Epithelial cell of esophagus (primary cell): ENCODE data around the gene LINGO1.

Source experiments
- DNase-seq: peaks from one replicate; pipeline ENCODE4 v3.0.0; 2010; ENCODE audit warnings: low read depth
- H3K4me3 ChIP-seq: 2 replicates; pipeline ENCODE4 v1.5.1; 2011; ENCODE audit warnings: mild to moderate bottlenecking, low read length, control low read depth
- TF ChIP-seq, protein P1 (sequence below): IDR thresholded peaks from 2 replicates; pipeline ENCODE4 v1.5.1; 2011; ENCODE audit warnings: low read depth, mild to moderate bottlenecking, low read length, control low read depth, inconsistent platforms; ENCODE audit not compliant: insufficient read depth; ENCODE audit errors: missing control alignments

Gene LINGO1

DNA sequence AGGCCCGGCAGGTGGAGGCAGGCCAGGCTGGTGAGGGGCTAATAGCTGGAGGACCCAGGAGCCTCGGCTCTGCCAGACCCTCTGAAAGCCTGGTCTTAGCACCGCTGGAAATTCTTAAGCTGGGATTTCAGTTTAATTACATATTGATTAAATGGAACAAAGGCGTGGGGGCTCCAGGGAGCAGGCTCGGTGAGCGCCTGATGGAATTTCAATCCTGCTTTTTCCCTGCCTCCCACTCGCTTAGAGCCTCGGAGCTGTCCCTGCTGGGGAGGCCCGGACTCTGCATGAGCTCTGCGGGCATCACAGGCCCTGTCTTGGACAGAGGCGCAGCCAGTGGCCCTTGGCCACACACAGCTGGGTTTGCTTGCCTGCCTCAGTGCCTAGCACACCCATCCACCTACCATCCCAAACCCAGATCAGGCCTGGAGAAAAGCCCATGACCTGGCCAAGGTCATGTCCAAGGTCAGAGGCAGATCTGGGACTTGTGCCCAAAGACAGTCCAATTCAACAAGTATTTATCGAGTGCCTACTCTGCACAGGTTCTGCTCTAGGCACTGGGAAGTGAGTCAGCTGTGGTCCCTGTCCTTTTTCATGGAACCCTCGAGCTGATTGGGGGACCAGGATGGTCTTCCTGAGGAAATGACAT is 40.6 kb downstream of the LINGO1 start:
- TF ChIP-seq, protein P1, sequence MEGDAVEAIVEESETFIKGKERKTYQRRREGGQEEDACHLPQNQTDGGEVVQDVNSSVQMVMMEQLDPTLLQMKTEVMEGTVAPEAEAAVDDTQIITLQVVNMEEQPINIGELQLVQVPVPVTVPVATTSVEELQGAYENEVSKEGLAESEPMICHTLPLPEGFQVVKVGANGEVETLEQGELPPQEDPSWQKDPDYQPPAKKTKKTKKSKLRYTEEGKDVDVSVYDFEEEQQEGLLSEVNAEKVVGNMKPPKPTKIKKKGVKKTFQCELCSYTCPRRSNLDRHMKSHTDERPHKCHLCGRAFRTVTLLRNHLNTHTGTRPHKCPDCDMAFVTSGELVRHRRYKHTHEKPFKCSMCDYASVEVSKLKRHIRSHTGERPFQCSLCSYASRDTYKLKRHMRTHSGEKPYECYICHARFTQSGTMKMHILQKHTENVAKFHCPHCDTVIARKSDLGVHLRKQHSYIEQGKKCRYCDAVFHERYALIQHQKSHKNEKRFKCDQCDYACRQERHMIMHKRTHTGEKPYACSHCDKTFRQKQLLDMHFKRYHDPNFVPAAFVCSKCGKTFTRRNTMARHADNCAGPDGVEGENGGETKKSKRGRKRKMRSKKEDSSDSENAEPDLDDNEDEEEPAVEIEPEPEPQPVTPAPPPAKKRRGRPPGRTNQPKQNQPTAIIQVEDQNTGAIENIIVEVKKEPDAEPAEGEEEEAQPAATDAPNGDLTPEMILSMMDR, result no peak
- no peak overlapping the region for H3K4me3 ChIP-seq
- DNase-seq, result no peak

DNA sequence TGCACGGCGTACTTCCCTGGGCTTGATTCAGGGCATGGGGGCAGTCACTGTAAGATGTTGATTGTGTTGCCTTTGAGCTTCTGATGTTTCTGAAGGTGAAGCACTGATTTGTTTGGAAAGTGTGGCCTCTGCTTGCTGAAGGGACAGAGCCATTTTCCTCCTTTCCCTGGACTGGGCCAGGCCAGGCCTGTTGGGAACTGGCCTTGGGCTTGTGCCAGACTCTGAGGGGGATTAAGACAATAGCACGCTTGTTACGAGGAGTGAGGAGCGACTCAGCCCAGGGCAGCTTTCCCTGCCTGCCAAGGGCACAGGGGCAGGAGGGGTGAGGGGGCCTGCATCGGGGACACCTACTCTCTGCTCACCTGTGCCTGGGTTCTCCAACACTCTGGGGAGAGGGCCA is 42.9 kb downstream of the LINGO1 start:
- TF ChIP-seq, protein P1, result no peak
- H3K4me3 ChIP-seq, result no peak overlapping the region
- DNase-seq, result no peak

DNA sequence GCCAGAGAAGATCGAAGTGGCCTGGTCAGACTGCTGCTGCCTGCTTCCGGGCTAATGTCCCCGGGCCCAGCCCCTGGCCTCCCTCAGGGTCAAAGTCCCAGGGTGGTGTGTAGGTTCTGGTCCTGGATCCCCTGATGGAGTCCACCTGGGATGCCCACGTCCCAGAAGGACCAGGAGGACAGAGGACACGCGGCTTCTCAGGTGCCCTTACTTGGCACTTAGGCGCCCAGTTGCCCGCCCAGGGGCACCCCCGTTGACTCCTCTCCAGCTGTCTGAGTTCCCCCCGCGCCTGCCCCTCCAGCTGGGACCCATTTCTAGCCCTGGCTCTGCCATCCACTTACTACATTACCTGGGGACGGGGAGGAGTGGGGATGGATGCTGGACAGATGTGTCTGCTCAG is 44.6 kb downstream of the LINGO1 start:
- no peak for DNase-seq
- H3K4me3 ChIP-seq, result no peak overlapping the region
- TF ChIP-seq, protein P1, result no peak

DNA sequence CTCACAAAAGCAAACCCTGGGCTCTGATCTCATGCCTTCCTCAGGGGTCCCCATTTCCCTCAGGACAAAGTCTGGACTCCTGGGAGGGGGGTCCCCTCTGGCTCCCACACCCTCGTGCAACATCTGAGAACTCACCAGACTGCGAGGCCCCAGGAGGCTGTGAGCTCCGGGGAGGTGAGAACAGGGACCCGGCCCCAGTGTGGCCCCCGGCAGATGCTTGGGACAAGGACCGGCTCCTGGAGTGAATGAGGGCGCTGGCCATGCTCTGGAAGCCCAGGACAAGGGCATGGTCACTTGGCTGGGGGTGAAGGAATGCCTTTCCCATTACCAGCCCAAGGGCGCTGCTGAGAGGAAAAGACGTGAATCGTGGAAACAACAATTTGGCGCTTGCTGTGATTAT is 48.0 kb downstream of the LINGO1 start:
- TF ChIP-seq, protein P1, result no peak
- no peak for DNase-seq
- H3K4me3 ChIP-seq, result no peak overlapping the region

DNA sequence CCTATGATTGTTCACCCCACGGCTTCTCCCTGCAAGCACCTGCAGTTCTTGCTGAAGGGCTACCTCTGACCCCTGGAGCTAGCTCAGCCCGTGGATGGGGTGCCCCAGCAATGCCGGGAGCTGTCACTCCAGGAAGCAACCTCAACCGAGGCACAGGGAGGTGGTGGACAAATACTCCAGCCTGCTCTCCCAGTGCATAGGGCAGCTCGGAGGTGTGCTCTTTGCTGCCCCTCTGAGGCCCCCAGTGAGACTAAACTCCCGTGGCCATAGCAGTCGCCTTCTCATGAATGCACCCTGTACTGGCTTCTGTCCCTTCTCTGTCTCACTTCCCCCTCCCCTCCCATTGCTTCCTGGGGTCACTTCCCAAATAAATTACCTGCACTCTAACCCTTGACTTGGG is 48.5 kb downstream of the LINGO1 start:
- TF ChIP-seq, protein P1, result no peak
- no peak overlapping the region for H3K4me3 ChIP-seq
- no peak for DNase-seq

DNA sequence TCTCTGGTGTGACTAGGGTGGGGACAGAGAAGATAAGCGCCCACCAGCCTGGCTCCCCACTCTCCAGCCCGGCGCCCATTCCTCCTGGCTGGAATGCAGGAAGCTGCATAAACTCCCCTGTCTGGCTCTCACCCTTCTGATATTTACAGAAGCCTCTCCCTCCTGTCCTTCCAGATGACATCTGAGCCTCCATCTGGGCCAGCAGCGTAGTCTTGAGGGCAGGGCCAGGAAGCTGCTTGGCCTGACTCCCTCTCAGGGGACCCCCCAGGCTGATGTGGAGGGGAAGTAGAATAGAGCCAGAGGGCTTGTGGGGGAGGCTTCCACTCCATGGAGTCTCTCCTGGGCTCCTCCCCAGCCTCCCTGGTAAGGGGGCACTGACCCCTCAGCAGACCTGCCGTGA is 49.9 kb downstream of the LINGO1 start:
- H3K4me3 ChIP-seq, result no peak overlapping the region
- DNase-seq, result no peak
- TF ChIP-seq, protein P1, result no peak

DNA sequence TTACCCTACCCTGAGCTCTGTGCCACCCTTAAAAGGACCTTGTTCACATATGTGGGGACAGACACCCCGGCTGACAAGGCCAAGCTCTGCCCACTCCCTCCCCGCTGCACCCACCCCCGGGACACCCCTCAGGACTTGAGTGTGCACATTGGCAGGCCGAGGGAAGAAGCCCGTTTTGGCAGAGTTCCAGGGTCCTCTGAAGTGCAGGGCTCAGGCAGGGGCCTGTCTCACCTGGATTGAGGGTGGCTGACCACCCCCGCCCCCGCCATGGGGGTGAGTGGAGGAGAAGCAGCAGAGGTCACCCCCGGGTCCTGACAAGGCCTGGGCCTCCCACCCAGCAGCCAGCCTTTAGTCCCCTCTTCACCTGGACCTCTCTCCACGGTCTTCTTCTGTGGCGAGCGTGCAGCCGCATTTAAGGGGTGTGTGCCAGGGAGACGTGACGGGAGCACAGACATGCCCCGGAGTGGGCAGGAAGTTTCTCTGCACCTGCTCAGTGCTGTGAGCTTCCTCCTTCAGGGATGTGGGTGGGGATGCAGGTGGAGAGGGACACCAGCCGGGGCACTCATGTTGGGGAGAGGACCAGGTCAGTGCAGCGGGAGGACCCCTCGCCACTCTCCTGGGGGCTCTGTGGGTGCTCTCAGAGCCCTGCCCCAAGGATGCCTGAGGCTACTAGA is 50.7 kb downstream of the LINGO1 start:
- no peak for DNase-seq
- TF ChIP-seq, protein P1, result no peak
- no peak overlapping the region for H3K4me3 ChIP-seq
